Fibroblast of skin of left quadriceps (primary cell): ENCODE data around the gene NDUFV3.
A peak's percentile ranks its signal among the peaks of the same experiment; 100 is the strongest.
"Not testable (repeated sequence)": the region's sequence is repeated elsewhere in the genome, so short reads cannot be mapped to it uniquely, and the experiment has no call there.

ENCODE experiments used
- DNase-seq, 2 experiments: peaks; one replicate each; pipeline ENCODE4 v3.0.0-alpha.2; 2013; ENCODE audit warnings: low read depth in 2 of 2

The NDUFV3 gene

DNA sequence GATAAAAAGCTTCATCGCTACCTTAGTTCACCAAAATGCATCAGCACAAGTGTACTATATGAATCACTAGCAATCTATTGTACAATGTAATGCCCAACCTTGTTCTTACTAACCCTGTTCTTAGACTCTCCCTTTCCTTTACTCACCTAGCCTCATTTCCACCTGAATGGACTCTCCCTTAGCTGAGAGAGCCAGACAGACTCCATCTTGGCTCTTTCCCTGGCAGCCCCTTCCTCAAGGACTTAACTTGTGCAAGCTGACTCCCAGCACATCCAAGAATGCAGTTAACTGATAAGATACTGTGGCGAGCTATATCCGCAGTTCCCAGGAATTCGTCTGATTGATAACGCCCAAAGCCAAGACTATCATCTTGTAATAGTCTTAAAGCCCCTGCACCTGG is 43.3 kb downstream of the NDUFV3 start:
- not testable (repeated sequence) for DNase-seq

DNA sequence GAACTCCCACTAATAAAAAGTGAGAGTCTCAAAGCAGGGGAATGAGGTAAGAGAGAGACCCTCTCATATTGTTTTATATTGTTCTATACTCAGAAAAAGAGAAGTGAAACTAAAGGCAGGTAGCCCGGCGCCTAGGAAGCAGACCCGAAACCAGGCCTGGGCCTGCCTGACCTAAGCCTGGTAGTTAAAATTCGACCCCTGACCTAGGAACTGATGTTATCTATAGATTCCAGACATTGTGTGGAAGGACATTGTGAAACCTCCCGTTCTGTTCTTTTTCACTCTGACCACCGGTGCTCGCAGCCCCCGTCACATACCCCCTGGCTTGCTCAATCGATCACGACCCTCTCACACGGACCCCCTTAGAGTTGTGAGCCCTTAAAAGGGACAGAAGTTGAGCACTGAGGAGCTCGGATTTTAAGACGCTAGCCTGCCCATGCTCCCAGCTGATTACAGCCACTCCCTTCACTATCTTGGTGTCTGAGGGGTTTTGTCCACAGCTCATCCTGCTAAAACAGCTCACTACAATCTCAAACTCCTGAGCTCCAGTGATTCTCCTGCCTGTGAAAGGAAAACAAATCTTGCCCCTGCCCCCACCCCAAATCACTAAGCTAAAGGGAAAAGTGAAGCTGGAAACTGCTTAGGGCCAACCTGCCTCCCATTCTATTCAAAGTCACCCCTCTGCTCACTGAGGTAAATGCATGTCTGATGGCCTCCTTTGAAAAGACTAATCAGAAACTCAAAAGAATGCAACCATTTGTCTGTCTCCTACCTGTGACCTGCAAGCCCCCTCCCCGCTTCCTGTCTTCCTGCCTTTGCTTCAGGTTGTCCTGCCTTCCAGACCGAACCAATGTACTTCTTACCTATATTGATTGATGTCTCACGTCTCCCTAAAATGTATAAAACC is 44.2 kb downstream of the NDUFV3 start:
- DNase-seq = not testable (repeated sequence)

DNA sequence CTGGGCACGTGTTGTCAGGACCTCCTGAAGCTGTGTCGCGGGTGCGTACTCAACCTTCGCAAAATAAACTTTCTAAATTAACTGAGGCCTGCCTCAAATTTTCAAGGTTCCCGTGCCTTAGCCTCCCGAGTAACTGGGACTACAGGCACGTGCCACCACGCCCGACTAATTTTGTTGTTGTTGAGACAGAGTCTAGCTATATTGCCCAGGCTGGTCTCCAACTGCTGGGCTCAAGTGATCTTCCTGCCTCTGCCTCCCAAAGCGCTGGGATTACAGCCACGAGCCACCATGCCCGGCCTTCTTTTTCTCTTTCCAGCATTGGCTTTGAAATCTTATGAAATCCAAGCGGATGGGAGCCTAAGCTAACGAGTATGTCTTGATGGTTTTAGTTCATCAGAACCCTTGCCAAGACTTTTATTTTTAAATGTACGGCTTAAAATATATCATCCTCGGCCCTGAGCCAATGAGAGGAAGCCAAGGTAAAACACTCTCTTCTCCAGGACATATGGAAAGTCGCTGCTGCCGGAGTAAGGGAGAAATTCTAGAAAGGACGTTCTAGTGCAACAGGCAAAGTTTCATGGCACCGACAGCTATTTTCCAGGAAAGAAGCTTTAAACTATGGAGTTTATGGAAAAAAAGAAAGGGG is 45.0 kb downstream of the NDUFV3 start:
- DNase-seq = peak; percentile 8 to 11

DNA sequence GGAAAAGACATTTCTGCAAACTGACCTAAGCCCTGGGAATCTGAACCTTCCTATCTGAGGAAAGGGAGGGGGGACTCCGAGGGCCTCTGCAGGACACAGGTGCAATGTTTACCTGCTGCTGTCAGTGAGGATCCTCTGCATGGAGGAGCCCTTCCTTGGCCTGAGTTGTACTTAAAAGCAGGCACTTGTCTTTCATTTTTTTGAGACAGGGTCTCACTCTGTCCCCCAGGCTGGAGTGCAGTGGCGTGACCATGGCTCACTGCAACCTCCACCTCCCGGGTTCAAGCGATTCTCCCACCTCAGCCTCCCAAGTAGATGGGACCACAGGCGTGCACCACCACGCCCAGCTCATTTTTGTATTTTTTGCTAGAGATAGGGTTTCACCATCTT is 45.5 kb downstream of the NDUFV3 start:
- DNase-seq = not testable (repeated sequence)

DNA sequence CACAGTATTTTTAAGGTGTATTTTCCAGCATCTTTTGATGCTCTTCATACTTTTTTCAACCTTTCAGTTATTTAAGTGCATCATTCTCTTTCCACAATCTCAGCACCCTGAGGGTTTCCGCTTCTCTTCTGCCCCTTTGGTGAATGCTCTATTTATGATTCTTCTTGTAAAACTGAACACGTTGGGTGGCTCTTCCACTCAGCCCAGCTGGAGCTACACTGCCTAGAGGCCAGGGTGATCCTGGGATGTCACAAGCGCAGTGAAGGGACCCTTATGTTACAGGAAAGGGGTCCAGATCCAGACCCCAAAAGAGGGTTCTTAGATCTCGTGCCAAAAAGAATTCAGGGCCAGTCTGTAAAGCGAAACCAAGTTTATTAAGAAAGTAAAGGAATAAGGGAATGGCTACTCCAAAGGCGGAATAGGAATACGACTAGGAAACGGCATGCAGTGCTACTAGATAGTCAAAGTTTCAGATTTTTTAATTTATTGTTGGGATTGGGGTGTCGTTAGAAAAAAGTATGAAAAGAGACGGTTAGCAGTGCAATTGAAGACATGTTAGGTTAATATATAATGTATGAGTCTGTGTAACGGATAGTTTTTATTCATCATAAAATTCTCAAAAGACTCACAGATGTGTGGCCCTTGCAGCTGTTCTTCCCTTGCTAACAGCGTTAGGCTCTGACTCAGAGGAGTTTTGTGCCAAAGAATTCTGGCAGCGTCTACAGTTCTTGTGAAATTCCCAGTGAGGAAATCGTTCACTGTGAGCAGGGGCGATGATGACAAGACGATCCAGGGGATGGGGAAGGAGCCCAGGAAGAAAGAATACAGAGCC is 46.7 kb downstream of the NDUFV3 start:
- peak; percentile 98 to 99 for DNase-seq

DNA sequence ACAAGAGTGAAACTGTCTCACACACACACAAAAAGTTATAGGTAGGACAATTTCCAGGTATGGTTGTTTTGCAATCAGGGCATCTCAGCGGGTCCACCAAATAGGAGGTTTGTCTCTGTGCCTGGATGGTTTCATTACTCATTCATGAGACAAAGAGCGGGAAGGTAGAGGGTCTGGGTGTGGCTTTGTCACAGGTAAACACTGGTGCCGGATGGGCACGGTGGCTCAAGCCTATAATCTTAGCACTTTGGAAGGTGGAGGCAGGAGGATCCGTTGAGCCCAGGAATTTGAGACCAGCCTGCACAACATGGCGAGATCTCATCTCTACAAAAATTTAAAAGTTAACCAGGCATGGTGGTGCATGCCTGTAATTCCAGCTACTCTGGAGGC is 48.6 kb downstream of the NDUFV3 start:
- no peak for DNase-seq

DNA sequence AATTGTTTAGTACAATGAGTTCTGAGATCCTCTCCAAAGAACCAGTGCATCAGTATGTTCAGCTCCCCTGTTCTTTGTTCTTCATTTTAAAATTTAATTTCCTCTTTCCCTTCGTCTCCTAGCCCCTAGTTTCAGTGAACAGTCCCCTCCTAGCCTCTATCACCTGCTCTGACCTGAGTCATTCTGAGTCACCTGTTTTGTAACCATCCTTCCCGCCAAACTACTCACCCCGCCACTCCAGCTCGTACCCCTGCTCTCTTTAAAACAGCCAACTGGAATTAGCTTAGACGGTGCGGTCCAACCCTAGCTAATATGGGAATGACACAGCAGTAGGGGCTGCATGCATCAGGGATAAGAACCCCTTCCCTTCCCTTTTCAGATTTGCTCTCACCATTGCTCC is 49.1 kb downstream of the NDUFV3 start:
- DNase-seq = no peak

DNA sequence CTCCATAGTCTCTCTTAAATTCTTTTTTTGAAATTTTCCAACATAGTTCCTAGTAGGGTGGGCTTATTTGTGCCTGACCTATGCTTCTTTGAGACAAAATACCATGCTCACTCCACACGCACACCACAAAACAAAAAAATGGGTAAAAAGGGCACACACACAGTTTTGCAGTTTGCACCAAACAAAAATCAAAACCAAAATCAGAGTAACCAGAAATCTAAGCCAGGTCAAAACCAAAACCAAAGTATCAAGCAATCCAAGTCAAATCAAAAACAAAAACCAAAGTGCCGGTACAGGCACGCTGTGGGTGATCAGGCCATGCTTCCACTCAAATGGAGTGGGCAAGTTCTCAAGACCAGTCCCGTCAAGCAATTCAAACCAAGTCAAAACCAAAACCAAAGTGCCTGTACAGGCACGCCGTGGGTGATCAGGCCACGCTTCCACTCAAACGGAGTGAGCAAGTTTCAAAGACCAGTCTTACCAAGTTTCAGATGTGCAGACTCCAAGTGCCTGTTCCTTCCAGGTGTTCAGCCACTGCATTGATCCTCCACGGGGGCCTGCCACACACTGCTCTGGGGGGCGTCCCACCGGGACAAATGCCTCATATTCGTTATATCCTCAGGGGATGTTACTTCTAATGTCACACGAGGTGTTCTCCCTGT is 56.1 kb downstream of the NDUFV3 start:
- not testable (repeated sequence) for DNase-seq

DNA sequence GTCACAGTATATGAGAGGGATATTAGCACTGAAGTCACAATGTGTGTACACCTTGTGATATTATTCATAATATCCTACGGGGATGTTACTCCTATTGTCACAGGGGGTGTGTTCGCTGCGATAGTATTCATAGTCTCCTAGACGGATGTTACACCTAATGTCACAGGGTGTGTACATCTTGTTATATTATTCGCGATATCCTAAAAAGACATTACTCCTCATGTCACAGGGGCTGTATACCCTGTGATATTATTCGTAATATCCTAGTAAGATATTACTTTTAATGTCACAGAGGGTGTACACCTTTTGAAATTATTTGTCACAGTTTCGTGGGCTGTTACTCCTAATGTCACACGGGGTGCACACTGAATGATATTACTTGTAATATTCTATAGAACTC is 58.1 kb downstream of the NDUFV3 start:
- not testable (repeated sequence) for DNase-seq

DNA sequence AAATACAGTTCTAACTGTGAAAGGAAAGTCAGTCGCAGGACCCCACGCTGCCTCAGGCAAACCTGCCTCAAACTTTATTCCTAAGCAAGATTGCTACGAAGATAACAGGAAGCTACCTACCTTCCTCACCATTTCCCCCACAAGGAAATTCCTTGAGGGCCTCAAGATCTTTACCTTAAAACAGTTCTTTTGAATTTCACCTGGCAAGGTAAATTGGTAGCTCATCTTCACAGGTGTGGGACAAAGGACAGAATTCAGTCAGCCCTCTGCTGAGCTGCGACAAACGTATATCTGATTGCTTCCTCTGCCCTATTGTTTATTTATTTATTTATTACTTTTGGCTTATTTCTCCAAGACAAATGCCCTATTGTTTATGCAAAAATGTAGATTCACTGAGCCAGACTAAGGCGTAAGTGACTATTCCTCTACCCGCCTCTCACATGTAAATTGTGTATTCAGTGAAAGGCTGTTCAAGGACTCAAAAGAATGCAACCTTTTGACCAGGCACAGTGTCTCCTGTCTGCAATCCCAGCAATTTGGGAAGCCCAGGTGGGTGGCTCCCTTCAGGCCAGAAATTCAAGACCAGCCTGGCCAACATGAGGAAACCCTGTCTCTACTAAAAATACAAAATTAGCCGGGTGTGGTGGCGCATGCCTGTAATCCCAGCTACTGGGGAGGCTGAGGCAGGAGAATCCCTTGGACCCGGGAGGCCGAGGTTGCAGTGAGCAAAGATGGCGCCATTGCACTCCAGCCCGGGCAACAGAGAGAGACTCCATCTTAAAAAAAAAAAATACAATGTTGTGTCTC is 63.9 kb downstream of the NDUFV3 start:
- DNase-seq = no peak

DNA sequence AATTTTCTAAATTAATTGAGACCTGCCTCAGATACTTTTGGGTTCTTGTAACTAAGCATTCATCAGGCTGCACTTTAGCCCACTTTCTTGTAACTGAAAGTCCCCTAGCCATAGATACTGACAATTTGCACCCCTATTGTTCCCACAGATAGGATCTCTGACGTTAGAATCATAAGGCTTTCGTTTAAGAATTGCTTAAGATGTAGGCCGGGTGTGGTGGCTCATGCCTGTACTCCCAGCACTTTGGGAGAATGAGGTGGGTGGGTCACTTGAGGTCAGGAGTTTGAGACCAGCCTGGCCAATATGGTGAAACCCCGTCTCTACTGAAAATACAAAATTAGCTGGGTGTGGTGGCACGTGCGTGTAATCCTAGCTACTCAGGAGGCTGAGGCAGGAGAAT is 65.0 kb downstream of the NDUFV3 start:
- DNase-seq = not testable (repeated sequence)

DNA sequence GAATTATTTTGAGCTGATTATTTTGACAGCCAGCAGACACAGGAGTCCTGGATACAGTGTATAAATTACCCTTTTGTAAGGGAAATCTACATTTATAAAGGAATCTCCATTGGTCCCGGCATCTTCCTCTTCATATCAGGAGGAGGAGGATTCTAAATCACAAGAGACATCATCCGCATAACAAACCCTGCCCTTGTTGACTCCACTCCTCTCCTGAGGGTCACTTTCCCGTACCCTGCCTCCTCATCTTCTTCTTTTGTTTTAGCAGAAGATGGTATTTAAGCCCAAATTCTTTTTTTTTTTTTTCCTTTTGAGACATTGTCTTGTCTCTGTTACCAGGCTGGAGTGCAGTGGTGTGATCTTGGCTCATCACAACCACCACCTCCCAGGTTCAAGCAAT is 66.6 kb downstream of the NDUFV3 start:
- DNase-seq = no peak

DNA sequence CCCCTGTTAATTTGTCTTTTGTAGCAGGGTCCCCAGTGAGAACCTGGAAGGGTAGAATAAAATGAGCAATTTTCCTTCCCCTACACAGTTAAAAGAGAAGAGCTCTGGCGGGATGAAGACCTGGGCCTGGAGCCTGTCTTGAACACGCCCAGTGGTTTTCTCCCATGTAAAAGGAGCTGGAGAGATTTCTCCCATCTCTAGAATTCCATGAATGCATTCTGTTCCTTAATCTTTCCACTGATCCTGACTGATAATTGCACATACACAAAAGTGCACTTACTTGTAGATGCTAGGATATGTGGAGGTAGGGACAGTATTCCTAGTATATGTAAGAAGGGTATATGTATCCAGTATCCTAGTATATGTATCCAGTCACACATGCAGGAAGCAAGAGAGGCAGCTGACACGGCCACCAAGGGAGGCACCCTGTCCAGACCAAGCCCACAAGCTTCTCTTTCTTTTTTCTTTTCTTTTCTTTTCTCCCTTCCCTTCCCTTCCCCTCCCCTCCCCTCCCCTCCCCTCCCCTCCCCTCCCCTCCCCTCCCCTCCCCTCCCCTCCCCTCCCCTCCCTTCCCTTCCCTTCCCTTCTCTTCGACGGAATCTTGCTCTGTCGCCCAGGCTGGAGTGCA is 69.4 kb downstream of the NDUFV3 start:
- DNase-seq = no peak
